GM03348 (cell line): Measurements from ENCODE around the gene CCDC63.
A peak's percentile ranks its signal among the peaks of the same experiment; 100 is the strongest.

Experiments
- DNase-seq: peaks from one replicate; pipeline ENCODE4 v3.0.0; 2012; ENCODE audit warnings: low spot score

CCDC63 gene

DNA sequence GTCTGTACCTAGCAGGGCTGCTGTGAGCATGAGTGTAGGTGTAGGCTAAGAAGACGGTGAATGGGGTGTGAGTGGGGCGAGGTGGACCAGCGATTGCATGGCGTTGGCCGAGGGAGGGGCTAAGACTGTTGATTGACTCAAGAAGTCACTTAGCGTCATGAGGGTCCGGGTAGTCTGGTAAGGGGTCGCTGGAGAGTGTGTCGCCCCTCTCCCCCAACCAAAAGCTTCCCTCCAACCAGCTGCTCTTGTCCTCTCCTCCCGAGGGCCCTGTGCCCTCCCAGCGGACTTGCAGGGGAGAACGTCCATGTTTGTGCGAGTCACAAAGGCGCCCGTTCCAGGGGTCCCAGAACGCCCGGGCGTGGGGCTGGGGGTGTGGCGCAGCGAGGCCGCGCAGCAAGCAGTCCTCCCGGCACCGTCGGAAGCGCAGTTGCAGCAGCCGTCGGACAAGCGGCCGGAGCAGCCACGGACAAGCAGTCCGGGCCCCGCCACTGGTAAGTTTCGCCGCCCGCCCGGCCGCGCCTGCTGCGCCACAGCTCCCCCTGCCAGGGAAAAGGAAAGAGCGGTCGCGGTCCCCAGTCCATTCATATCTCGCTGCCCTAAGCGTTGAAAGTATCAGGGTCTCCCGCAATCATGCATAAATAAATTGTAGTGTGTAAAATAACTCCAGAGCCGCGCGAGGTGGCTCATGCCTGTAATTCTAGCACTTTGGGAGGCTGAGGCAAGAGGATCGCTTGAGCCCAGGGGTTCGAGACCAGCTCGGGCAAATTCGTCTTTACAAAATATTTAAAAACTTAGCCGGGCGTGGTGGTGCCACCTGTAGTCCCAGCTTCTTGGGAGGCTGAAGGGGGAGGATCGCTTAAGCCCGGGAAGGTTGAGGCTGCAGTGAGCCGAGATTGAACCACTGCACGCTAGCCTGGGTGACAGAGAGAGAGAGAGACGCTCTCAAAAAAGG is at the start of gene CCDC63:
Gene CCDC63 (plus strand): TSS at position 373 of the 952 bp plus-strand sequence. CDS start 5,968 bp downstream, outside the sequence.
- peak; percentile 62 for DNase-seq

DNA sequence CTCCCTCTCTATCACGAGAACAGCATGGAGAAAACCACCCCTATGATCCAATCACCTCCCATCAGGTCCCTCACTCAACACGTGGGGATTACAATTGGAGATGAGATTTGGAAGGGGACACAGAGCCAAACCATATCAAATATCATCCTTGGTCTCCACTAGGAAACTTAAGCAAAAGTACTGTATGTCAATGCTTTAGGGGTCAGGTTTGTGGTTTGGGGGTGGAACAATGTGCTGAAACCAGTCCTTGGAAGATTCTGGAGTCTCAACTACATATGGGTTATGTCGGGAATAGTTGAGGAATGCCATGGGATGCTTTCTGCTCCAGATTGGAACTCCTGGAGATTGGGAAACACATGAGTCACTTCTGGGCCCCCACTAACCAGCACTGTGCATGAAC is 48.3 kb upstream of the CCDC63 start:
- no peak for DNase-seq

DNA sequence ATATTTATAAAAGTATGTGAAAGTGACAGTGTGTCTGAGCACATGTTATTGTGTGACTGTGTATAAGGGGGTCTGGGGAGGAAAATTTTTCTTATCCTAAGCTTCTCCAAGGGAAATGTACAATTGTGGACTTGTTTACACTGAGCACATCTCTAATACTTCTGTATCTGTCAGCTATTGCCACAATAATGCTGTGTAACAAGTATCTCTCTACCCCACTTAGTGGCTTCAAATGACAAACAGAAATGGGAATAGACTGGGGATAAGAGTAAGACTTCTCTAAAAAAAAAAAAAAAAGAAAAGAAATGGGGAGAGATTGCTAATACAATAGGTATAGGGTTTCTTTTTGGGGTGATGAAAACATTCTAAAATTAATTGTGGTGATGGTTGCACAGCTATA is 44.3 kb upstream of the CCDC63 start:
- DNase-seq: no peak

DNA sequence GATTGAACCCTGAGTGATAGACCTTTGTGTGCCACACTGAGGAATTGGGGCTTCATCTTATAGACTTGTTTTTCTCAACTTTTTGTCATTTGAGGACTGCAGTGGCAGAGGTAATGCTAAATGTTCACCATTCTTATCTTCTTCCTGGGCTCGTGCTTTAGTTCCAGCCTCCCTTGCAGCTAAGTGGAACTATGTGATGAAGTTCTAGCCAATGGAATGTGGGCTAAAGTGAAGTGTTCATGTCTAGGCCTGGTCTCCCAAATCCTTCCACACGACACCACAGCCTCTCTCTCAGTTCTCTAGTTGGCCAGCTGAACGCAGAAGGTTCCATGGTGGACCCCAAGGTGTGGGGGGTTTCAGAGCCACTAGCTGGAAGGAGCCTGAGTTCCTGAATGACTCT is 42.4 kb upstream of the CCDC63 start:
- DNase-seq: no peak

DNA sequence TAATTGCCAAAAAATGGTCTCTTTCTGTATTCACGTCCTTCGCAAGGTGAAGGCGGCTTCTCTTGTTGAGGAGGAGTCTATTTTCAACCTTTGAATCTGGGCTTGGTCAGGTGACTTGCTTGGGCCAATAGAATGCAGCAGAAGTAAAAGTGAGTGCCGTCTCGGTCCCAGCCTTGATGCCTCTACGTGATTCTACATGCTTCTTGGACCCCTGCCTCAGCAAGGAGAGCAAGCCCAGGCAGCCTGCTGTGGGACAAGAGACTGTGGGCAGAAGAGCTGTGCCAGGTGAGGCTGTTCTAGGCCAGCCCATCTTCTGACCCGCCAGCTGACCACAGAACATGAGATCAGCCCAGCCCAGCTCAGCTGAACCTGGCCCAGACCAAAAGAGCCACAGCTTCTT is 39.1 kb upstream of the CCDC63 start:
- no peak for DNase-seq

DNA sequence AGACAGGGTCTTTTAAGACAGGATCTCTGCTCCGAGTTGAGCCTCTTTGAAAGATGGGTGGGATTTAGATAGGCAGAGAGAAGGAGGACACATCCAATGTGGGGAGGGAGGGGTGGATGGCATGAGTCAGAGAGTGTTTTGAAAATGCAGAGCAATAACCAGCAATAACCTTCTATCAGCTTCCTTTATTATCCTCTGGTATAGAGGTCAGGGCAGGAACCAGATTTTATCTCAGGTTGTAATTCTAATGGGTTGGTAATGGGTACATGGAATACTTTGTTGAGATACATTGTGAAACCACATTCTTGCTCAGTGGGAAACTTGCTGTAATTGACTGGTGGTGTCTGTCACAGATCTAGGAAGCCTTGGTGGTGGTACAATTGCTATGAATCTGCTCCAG is 37.6 kb upstream of the CCDC63 start:
- no peak for DNase-seq

DNA sequence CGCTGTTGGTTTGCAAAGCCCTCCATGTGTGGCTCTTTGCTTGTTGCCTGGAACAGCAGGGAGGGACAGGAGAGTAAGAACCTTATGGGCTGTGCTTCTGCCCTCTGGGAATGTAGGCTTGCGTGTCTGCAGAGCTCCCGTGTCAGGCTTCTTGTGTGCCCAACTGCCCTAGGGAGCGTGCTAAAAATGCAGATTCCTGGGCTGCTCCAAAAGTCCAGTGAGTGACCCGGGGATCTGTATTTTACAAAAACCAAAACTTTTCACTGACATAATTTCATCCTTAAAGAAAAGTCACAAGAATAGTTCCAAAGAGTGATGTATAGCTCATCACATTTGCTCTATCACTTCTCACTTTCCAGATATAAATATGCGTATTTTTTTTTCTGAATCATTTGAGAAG is 34.8 kb upstream of the CCDC63 start:
- no peak for DNase-seq

DNA sequence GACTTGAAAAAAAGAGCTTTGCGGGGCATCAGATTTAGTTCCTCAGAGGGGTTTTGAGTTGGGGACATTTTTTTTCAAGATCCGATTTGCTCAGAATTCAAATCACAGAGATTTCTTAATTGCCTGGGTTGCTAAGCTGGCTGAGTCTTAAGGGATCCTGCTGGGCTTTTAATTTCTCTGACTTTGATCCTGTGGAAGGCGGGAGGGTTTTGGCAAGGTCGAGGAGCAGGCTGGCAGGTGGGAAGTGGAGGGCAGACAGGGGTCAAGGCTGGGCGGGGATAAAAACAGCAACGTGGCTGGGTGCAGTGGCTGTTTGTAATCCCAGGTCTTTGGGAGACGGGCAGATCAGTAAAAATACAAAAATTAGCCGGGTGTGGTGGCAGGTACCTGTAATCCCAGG is 33.5 kb upstream of the CCDC63 start:
- no peak for DNase-seq

DNA sequence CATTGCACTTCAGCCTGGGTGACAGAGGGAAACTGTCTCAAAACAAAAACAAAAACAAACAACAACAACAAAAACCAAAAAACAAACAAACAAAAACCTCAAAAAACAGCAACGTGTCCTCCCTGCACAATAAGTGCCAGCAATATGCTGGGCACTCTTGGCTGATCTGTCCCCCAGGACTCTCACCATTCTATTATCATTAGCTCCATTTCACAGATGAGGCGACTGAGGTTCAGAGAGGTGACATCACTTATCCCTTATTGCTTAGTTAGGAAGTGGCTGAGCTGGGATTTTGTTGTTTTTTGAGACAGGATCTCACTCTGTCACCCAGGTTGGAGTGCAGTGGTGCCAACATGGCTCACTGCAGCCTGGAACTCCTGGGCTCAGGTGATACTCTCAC is 33.0 kb upstream of the CCDC63 start:
- DNase-seq: no peak

DNA sequence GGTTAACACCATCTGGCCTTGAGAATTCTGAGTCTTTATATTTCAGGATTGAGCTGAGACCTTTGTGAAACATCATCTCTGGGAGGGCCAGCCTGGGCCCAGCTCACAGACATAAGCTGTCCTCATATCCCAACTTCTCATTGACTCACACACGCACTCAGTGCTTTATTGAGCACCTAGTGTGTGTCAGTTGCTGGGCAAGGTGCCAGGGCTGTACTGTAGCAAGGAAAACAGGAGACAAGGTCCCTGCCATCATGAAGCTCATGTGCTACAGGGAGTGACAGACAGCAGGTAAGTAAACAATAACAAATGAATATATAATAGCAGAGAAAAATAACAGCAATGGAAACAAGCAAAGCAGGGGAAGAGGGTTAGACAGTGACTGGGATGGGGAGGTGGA is 30.5 kb upstream of the CCDC63 start:
- no peak for DNase-seq

DNA sequence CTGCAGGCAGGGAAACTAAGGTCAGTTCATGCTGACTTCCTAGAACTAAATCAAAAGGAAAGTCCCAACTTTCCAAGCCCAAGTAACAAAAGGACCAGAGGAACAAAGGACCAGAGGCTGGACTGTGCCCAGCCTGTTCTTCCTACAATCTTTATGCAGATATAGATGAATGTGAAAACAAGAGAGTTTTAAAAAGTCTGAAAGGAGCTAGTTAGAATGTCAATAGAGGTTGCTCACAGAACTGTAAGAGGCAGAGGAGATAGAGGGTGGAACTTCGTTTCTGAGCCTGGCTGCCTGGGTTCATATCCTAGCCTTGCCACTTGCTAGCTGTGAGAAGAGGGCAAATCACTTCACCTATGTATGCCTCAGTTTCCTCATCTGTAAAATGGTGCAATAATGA is 30.0 kb upstream of the CCDC63 start:
- DNase-seq: no peak

DNA sequence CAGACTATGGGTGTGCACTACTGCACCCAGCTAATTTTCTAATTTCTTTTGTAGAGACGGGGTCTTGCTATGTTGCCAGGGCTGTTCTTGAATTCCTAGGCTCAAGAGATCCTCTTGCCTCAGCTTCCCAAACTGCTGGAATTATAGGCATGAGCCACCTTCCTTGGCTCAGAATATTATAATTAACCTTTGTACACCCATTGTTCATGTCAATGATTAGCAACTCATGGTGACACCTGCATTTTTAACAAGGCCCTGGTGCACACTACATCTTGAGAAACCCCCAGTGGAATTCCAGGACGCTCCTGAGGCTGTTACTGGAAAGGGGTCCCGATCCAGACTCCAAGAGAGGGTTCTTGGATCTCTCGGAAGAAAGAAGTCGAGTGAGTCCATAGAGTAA is 28.3 kb upstream of the CCDC63 start:
- no peak for DNase-seq

DNA sequence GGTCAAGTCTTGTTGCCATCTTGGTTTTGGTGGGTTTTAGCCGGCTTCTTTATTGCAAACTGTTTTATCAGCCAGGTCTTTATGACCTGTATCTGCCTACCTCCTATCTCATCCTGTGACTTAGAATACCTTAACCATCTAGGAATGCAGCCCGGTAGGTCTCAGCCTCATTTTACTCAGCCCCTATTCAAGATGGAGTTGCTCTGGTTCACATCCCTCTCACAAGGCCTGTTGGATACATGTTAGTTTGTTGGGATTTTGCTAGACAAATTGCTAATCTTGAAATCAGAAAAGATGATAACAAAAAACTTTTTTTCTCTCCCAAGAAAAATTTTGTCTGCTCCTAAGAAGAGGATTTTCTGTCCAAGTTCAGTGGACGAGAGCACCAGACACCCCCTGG is 27.6 kb upstream of the CCDC63 start:
- DNase-seq: no peak

DNA sequence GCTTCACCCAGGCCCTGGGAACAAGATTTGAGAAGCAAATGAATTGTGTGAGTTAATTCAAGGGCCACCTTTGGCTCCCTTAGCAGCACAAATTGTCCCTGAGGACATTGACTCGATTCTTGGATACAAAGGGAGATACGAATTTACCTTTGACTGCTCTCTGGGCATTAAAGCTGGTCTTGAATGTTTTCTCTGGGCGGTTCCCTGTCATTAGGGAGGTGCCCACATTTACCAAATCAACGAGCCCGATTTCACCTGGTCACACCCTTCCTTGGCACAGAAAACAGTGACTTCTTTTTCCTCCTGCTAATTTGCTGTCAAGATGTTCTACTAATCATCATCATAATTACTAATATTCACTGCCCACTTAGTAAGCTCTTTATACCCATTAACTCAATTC is 27.1 kb upstream of the CCDC63 start:
- no peak for DNase-seq

DNA sequence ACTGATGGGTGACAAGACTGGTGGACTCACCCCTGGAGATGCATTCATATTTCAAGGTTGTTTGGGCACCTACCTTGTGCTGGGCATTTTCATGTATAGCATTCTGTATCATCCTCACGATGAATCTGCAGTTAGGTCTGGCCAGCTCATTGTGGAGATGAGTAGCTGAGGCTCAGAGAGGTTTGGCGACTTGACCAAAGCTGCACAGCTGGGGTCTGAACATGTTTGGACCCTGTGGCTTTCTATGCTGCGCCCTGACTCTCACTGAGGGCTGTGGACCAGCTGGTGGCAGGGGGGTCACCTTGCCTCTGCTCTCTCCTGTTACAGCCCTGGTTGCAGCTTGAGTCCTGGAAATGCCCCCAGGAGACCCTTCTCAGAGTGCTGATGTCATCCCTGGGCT is 24.9 kb upstream of the CCDC63 start:
- no peak for DNase-seq

DNA sequence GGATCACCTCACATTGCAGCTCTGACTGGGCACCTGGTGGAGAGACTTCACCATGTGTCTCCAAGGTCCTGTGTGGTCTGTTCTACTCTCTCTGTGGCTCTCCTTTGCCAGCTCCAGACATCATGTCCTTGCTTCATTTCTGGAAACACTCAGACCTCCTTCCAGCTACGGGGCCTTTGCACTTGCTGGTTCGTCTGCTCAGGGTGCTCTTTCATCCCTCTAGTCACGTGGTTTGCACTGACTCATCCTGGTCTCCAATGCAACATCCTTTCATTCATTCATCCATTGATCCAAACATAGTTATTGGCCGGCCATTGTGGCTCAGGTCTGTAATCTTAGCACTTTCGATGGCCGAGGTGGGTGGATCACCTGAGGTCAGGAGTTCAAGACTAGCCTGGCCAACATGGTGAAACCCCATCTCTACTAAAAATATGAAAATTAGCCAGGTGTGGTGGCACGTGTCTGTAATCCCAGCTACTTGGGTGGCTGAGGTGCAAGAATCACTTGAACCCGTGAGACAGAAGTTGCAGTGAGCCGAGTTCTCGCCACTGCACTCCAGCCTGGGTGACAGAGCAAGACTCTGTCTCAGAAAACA is 23.9 kb upstream of the CCDC63 start:
- no peak for DNase-seq

DNA sequence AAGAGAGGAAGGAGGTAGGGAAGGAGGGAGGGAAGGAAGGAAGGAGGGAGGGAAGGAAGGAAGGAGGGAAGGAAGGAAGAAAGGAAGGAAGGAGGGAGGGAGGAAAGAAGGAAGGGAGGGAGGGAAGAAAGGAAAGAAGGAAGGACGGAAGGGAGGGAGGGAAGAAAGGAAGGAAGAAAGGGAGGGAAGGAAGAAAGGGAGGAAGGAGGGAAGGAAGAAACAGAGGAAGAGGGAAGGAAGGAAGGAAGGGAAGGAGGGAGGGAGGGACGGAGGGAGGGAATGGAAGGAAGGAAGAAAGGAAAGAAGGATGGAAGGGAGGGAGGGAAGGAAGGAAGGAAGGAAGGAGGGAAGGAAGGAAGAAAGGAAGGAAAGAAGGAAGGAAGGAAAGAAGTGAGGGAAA is 22.4 kb upstream of the CCDC63 start:
- no peak for DNase-seq

DNA sequence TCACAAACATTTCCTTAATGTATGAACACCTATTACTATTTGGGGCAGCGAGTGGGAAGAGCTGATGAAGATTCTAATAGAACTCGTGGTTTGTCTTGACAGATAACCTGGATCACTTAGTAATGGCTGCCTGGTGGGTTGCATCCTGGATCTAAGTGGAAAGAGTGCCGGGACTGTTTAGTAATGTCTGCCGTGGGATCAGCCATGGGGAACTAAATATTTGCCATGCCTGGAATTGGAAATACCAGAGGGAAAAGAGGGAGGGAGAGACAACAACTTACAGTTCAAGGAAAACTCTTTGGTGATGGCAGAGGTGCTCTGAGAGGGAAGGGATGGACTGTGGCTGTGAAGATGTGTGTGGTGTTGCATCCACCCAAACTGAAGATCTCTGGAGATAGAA is 21.3 kb upstream of the CCDC63 start:
- DNase-seq: no peak

DNA sequence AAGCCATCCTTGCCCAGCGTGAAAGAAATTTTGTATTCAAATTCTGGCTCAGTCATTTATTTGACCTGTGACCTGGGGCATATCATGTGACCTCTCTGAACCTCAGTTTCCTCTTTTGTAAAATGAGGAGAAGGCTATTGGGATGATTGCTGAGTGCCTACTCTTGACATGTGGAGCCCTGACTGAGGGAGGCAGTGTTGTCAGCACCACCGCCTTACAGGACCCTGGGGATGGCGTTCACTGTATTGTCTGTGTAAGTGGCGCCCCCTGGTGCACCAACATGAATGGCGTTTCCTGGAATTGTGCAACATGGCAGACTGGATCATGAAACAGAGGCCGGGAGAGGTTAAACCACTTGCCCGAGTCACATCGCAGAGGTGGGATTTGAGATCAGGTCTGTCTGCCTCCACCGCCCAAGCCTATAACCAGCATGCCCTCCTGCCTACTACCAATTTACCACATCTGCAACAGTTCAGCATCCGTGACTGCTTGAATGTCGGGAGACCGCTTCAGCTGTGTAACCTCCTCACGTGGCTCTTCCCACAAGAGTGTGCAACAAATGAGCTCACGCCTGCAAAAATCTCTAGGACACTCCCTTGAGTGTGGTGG is 20.1 kb upstream of the CCDC63 start:
- peak; percentile 86 for DNase-seq

DNA sequence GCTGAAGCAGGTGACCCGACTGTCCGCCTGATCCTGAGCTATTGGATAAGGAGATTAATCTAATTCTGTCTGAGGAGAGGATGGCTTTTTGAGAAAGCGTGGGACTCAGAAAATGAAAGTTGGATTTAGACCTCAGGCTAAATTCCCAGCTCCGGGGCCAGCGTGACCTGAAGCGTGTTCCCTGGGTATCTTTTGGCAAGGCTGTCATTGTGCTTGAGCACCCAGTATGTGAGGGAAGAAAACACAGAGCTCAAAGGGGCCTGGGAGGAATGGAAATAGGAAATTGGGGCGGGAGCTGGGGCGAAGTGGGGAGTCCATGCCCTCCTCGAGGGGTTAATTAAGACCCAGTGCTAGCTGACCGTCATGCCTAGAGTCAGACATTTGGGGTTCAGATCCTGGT is 17.5 kb upstream of the CCDC63 start:
- DNase-seq: no peak

DNA sequence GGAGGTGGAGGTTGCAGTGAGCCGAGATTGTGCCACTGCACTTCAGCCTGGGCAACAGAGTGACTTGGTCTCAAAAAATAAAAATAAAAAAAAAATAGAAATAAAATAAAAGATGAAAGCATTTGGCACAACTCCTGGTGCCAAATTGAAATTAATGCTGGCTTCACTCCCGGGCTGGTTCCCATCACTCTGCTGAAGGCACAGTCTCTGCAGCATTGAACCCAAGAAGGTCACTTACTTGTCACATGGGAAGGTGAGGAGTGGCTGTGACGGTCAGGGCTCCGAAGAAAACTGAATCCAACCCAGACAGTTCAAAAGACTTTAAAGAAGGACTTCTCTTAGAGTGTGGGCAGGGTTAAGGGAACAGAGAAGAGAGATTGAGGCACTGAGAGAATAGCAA is 10.5 kb upstream of the CCDC63 start:
- no peak for DNase-seq

DNA sequence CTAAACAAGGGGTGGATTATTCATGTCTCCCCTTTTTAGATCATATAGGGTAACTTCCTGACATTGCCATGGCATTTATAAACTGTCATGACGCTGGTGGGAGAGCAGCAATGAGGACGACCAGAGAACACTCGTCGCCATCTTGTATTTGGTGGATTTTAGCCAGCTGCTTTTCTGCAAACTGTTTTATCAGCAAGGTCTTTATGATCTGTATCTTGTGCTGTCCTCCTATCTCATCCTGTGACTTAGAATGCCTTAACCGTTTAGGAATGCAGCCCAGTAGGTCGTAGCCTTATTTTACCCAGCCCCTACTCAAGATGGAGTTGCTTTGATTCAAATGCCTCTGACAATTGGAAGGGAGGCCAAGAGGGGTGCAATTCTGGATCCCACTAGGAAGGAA is 5.8 kb upstream of the CCDC63 start:
- no peak for DNase-seq

DNA sequence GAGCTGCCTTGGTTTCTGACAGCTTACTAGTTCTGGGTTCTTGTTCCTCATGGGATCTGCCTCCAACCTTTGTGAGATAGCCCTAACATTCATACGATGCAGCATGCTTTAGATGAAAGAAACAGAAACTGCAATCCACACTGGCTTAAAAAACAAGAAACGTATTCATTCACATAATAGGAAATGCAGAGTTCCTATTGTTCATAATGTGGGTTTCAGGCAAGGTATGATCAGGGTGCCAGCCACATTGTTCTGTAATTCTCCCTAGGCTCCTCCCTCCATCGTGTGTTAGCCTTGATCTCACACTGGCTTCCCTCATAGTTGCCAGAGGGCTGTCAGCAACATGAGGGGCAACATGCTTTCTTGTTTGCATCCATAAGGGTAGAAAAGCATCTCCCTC is 2.7 kb upstream of the CCDC63 start:
- no peak for DNase-seq
